GM19467 (cell line): Measurements from ENCODE around the gene CDH4.

Experiments used
- ATAC-seq: cut with Tn5 transposase; IDR thresholded peaks from one replicate; pipeline ENCODE4 v1.9.1; 2021; ENCODE audit warnings: mild to moderate bottlenecking, moderate library complexity; ENCODE audit not compliant: unreplicated experiment

The CDH4 gene

DNA sequence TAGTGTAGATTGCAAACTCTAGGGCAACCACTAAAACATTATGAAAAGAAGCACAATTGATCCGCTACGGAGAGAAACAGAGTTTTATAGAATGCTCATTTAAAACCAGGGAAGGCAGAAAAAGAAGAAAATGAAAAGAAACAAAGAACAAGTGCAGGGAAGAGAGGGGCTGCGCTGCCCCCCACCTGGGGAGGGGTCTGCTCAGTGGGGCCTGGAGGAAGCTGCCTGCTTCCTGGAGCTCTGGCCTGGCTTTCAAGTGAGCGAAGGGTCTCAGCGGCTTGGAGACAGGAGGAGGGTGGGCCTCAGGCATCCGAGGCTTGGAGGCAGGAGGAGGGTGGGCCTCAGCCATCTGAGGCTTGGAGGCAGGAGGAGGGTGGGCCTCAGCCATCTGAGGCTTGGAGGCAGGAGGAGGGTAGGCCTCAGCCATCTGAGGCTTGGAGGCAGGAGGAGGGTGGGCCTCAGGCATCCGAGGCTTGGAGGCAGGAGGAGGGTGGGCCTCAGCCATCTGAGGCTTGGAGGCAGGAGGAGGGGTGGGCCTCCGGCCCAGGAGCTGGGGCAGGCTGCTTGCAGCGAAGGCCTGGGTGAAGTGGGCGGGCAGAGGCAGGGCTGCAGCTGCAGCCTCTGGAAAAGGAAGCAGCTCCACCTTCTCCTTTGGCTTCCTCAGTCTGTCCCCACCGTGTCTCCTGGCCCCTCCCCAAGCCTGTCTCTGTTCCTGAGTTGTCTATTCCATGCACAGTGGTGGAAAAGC lies 407.4 kb downstream of the CDH4 start:
- ATAC-seq, result no peak

GRCh38 chr20:61659994-61660346 lies 407.9 kb downstream of the CDH4 start:
- no peak for ATAC-seq

DNA sequence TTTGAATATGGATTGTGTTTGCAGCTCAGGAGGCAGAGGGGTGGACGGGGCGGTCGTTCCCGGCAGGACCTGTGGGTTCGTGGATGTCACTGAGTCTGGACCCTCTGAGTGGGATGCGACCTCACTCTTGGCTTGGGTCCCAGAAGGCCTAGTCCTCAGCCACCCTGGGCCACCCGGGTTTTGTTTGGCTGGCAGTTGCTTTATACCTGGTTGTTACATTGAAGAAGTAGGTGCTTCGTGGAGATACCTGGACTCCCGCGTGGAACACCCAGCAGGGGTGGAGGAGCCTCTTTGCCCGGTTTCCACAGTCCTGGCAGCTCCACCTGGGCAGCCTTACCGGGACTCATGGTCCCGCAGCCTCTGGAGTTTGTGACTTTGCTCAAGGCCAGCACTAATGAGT lies 408.5 kb downstream of the CDH4 start:
- no peak for ATAC-seq

DNA sequence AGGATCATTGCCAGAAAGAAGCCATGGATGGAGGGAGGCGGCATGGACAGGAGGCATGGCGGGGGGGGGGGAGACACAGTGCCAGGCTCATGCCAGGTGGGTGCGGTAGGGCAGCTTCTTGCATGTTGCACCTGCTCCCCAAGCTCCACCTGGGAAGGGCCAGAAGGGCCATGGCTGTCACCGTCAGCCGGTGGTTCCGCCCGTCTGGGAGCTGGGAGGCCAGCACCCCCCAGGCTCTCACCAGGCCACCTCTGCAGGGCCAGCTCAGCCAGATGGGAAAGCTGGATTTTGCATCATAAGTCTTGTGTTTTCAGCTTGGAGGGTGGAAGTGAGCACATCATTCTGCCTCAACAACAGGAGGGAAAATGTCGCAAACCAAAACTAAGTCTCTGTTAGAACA lies 409.0 kb downstream of the CDH4 start:
- no peak for ATAC-seq

- ATAC-seq, result no peak
These were observed 409.5 kb downstream of the CDH4 start for GRCh38 chr20:61661583-61661982.

DNA sequence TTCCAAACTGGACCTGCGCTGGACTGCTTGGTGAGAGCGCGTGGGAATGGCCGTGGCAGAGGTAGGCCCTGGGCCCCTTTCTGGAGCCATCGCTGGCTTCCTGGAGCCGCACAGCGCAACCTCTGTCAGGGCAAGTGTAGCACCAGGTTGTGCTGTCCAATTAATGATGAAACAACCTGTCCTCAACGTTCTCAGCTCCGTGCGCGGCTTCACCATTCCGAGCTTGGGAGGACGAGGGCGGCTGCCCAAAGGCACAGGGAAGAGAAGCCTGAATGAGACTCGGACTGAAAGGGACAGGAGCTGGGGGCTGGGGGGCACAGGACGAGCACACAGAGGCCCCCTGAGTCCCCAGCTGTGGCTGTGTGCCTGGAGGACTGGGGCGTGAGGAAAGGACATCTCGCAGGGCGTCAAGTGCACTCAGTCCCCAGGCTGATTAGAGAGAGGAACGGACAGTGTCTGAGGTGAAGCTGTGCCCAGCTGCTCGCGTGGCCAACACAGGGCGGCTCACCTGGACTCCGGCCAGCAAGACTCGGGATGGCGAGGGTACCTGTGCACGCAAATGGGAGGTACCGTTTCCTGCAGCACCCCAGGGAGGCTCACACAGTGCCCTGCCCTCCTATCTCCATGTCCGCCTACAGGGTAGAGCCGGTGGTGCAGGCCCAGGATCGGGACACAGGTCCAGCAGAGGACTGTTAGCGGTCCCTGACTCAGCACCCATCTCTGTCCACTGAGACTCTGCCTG lies 410.3 kb downstream of the CDH4 start:
- no peak for ATAC-seq

GRCh38 chr20:61662968-61663331 lies 410.9 kb downstream of the CDH4 start:
- ATAC-seq, result no peak

- ATAC-seq, result no peak
These were observed 411.7 kb downstream of the CDH4 start for GRCh38 chr20:61663521-61664425.

GRCh38 chr20:61664556-61665320 lies 412.7 kb downstream of the CDH4 start:
- no peak for ATAC-seq

GRCh38 chr20:61665528-61666470 lies 413.7 kb downstream of the CDH4 start:
- no peak for ATAC-seq

- ATAC-seq, result no peak
These were observed 414.4 kb downstream of the CDH4 start for GRCh38 chr20:61666471-61666832.

DNA sequence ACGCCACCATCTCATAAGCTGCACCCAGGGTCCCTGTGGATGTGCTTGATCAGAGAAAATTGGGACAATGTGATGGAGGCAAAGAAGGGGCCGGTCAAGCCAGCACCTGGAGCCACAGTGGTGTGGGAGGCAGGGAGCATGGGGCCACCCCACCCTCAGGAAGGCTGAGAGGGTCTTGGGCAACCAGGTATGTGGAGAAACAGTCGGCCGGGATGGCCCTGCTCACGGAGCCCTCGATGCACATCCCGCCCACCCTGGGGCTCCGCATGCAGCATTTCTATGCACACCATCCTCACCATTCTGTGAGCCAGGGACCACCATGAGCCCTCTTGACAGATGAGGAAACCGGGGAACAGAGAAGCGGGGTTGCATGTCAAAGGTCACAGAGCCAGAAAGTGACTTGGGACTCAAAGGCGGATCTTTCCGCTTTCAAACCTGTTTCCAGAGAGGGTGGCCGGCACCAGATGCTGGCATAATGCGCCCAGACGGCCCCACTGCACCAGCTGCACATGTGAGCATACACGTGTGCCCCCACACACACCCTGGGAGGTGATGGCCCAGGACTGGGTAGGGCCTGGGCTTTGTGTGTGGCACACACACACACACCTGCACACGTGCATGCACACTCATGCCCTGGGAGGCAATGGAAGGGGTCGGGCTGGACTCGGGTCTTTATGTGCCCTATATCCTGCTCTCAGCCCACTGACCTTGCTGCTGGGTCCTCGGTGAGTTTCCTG lies 415.2 kb downstream of the CDH4 start:
- ATAC-seq, result no peak

GRCh38 chr20:61668065-61668650 lies 416.1 kb downstream of the CDH4 start:
- ATAC-seq, result no peak

- ATAC-seq, result no peak
These were observed 416.9 kb downstream of the CDH4 start for GRCh38 chr20:61668771-61669503.

DNA sequence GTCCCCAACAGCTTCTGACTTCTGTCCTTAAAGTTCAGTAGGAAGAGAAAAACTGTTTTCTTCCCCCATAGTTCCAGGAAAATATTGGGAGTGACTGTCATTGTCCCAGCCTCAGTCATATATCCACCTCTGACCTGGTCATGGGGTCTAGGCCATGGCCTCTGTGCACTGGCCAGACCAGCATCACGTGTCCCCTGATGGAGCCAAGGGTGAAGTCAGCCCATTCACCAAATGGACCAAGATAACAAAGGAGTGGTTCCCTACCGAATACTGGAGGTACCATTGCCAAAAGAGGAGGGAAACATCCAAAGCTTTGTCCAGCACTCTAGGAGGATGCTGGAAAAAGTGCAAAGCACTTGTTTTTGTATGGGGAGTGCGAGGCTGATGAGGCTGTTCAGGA lies 418.2 kb downstream of the CDH4 start:
- ATAC-seq, result no peak

GRCh38 chr20:61671559-61671958 lies 419.5 kb downstream of the CDH4 start:
- ATAC-seq, result no peak

GRCh38 chr20:61673152-61673847 lies 421.2 kb downstream of the CDH4 start:
- no peak for ATAC-seq

DNA sequence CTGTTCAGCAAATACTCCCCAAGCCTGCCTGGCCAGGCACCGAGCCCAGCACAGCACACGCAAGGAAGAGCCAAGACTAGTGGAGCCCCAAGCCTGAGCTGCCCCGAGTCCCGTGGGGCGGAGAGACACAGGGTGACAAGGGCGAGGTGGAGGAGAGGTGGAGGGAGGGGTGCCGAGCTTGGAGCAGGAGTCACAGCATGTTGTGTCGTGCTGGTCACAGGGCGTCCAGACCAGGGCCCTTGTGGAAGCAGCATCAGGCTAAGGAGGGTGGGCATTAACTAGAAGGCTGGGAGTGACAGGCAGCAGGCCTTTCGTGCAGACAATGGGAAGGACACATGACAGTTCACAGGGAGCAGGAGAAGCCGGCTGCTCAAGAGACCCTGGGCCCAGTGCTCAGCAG lies 422.1 kb downstream of the CDH4 start:
- ATAC-seq, result no peak
